GM12878 (cell line): Measurements from ENCODE around the gene RCN1. TPM values are rescaled to one million over a fixed set of nuclear protein-coding genes. Genes with fewer than 3 reads are reported as not detected.

Source experiments
- BCL11A ChIP-seq: IDR thresholded peaks from 2 replicates; pipeline ENCODE4 v1.6.1; 2011; ENCODE audit warnings: low read depth, low read length
- BHLHE40 ChIP-seq, 2 experiments: fragments of 450-650 bp in 1 of 2; IDR thresholded peaks; 2 replicates each; pipeline ENCODE4 v1.6.1; 2011 to 2017; ENCODE audit warnings: low read depth in 2 of 2, borderline replicate concordance in 1 of 2, improper control_type of control experiment in 1 of 2, low read length in 1 of 2, mild to moderate bottlenecking in 1 of 2
- CHD2 ChIP-seq: IDR thresholded peaks from 2 replicates; pipeline ENCODE4 v1.6.1; 2011; ENCODE audit warnings: low read depth, low read length, improper control_type of control experiment, borderline replicate concordance
- GATAD2B ChIP-seq: fragments of 450-650 bp; conservative IDR thresholded peaks from 2 replicates; pipeline ENCODE4 v1.6.1; 2017; ENCODE audit warnings: low read depth, mild to moderate bottlenecking, moderate library complexity
- JUNB ChIP-seq: IDR thresholded peaks from 2 replicates; pipeline ENCODE4 v1.6.1; 2016; ENCODE audit warnings: antibody characterized with exemption, mild to moderate bottlenecking
- NR2C2 ChIP-seq: IDR thresholded peaks from 2 replicates; pipeline ENCODE4 v1.6.1; 2011; ENCODE audit warnings: borderline replicate concordance, low read depth; ENCODE audit not compliant: control insufficient read depth, insufficient read length
- POLR2A ChIP-seq: IDR thresholded peaks from 2 replicates; pipeline ENCODE4 v1.6.1; 2011; ENCODE audit warnings: low read depth, mild to moderate bottlenecking, low read length
- POLR2AphosphoS2 ChIP-seq: IDR thresholded peaks from 2 replicates; pipeline ENCODE4 v1.6.1; 2011; ENCODE audit warnings: low read depth, mild to moderate bottlenecking, low read length, improper control_type of control experiment, moderate library complexity
- polyA plus RNA-seq, 11 experiments: library from polyadenylated mRNA; depleted of rRNA in 4 of 11; unstranded in 6 of 11; stranded (reverse) in 5 of 11; fragments of >200 nt; fragmentation: Nextera tagmentation in 4 of 11; fragmentation: Illumina TruSeq in 1 of 11; extraction: Ambion mirVana in 4 of 11; extraction: Trizol in 1 of 11; gene quantifications; 1 replicate in 1 of 11; 2 replicates in 10 of 11; pipeline versions ENCODE4 v1.2.1 to v1.2.3, GENCODE V29; 2011 to 2016; ENCODE audit warnings: inconsistent platforms in 2 of 11, missing spikeins in 2 of 11, low read depth in 1 of 11
- total RNA-seq, 4 experiments: library from RNA; depleted of rRNA in 3 of 4; stranded (reverse); fragments of >200 nt in 3 of 4; fragmentation: Illumina TruSeq in 1 of 4; extraction: Trizol in 1 of 4; gene quantifications; 2 replicates each; pipeline versions ENCODE4 v1.2.1 to v1.2.3, GENCODE V29; 2013 to 2021
- TF ChIP-seq, protein P1 (sequence below): fragments of 450-650 bp; IDR thresholded peaks from 2 replicates; pipeline ENCODE4 v1.6.1; 2017; ENCODE audit warnings: mild to moderate bottlenecking, moderate library complexity
- TF ChIP-seq, protein P2 (sequence below): IDR thresholded peaks from 2 replicates; pipeline ENCODE4 v1.6.1; 2011; ENCODE audit warnings: low read depth, low read length, improper control_type of control experiment, borderline replicate concordance
- TF ChIP-seq, protein P3 (sequence below): IDR thresholded peaks from 2 replicates; pipeline ENCODE4 v1.6.1; 2011; ENCODE audit warnings: borderline replicate concordance, low read depth, mild to moderate bottlenecking, moderate library complexity, low read length; ENCODE audit not compliant: insufficient read depth, poor library complexity, severe bottlenecking
- TF ChIP-seq, protein P4 (sequence below): fragments of 450-650 bp; conservative IDR thresholded peaks from 2 replicates; pipeline ENCODE4 v1.6.1; 2017; ENCODE audit warnings: mild to moderate bottlenecking, moderate library complexity

RCN1 gene
- total and polyA plus RNA-seq, 10 of the 15 experiments (the other 5 are each of a cell fraction or from before 2014, with no cell fraction given): 17.6 to 76.7 (median 56.4) TPM

DNA sequence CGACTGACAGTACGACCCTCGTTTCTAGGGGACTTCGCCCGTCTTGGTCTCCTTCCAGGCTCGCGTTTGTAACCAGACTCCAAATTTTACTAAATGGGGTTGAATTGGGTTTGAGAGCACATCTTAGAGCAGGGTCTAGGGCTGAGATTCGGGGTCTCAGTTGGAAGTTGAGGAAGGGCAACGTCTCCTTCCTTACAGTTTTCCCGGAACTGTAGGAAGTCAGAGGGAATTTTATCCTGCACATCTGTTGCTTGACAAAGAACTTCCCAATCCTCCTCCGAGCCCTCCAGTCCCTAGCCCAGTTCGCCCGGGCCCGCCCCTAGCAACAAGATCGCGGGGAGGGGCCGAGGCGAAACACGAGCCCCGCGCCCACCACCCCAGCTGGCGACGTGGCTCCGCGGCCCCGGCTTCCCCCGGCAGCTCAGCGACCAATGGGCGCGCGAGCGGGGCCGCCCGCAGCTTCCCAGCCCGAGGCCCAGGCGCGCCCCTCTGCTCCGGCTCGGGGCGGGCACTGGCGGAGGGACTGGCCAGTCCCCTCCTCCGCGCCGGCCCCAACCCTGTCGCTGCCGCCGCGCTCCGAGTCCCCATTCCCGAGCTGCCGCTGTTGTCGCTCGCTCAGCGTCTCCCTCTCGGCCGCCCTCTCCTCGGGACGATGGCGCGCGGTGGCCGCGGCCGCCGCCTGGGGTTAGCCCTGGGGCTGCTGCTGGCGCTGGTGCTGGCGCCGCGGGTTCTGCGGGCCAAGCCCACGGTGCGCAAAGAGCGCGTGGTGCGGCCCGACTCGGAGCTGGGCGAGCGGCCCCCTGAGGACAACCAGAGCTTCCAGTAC, at the start of gene RCN1 (continued):
- TF ChIP-seq, protein P1, sequence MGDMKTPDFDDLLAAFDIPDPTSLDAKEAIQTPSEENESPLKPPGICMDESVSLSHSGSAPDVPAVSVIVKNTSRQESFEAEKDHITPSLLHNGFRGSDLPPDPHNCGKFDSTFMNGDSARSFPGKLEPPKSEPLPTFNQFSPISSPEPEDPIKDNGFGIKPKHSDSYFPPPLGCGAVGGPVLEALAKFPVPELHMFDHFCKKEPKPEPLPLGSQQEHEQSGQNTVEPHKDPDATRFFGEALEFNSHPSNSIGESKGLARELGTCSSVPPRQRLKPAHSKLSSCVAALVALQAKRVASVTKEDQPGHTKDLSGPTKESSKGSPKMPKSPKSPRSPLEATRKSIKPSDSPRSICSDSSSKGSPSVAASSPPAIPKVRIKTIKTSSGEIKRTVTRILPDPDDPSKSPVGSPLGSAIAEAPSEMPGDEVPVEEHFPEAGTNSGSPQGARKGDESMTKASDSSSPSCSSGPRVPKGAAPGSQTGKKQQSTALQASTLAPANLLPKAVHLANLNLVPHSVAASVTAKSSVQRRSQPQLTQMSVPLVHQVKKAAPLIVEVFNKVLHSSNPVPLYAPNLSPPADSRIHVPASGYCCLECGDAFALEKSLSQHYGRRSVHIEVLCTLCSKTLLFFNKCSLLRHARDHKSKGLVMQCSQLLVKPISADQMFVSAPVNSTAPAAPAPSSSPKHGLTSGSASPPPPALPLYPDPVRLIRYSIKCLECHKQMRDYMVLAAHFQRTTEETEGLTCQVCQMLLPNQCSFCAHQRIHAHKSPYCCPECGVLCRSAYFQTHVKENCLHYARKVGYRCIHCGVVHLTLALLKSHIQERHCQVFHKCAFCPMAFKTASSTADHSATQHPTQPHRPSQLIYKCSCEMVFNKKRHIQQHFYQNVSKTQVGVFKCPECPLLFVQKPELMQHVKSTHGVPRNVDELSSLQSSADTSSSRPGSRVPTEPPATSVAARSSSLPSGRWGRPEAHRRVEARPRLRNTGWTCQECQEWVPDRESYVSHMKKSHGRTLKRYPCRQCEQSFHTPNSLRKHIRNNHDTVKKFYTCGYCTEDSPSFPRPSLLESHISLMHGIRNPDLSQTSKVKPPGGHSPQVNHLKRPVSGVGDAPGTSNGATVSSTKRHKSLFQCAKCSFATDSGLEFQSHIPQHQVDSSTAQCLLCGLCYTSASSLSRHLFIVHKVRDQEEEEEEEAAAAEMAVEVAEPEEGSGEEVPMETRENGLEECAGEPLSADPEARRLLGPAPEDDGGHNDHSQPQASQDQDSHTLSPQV: no peak
- TF ChIP-seq BCL11A (no peak), CHD2 (no peak), NR2C2 (no peak), JUNB (no peak), GATAD2B (peak; percentile 92), POLR2AphosphoS2 (no peak), BHLHE40 (IDR thresholded peaks at IDR 0.05; ENCODE audit: borderline replicate concordance in 1 of 2, low read depth in 2 of 2, low read length in 1 of 2) (peak; percentile 30 to 51; a peak in 2 of 4 replicates), POLR2A (peak; percentile 78)
- TF ChIP-seq, protein P2, sequence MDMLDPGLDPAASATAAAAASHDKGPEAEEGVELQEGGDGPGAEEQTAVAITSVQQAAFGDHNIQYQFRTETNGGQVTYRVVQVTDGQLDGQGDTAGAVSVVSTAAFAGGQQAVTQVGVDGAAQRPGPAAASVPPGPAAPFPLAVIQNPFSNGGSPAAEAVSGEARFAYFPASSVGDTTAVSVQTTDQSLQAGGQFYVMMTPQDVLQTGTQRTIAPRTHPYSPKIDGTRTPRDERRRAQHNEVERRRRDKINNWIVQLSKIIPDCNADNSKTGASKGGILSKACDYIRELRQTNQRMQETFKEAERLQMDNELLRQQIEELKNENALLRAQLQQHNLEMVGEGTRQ: no peak
- TF ChIP-seq, protein P3, sequence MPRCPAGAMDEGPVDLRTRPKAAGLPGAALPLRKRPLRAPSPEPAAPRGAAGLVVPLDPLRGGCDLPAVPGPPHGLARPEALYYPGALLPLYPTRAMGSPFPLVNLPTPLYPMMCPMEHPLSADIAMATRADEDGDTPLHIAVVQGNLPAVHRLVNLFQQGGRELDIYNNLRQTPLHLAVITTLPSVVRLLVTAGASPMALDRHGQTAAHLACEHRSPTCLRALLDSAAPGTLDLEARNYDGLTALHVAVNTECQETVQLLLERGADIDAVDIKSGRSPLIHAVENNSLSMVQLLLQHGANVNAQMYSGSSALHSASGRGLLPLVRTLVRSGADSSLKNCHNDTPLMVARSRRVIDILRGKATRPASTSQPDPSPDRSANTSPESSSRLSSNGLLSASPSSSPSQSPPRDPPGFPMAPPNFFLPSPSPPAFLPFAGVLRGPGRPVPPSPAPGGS: no peak
- TF ChIP-seq, protein P4, sequence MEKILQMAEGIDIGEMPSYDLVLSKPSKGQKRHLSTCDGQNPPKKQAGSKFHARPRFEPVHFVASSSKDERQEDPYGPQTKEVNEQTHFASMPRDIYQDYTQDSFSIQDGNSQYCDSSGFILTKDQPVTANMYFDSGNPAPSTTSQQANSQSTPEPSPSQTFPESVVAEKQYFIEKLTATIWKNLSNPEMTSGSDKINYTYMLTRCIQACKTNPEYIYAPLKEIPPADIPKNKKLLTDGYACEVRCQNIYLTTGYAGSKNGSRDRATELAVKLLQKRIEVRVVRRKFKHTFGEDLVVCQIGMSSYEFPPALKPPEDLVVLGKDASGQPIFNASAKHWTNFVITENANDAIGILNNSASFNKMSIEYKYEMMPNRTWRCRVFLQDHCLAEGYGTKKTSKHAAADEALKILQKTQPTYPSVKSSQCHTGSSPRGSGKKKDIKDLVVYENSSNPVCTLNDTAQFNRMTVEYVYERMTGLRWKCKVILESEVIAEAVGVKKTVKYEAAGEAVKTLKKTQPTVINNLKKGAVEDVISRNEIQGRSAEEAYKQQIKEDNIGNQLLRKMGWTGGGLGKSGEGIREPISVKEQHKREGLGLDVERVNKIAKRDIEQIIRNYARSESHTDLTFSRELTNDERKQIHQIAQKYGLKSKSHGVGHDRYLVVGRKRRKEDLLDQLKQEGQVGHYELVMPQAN: 0 out of 2 replicates have a peak, but pooled peaks have one; percentile 12
